Measurements from ENCODE around the gene INMT.

DNA sequence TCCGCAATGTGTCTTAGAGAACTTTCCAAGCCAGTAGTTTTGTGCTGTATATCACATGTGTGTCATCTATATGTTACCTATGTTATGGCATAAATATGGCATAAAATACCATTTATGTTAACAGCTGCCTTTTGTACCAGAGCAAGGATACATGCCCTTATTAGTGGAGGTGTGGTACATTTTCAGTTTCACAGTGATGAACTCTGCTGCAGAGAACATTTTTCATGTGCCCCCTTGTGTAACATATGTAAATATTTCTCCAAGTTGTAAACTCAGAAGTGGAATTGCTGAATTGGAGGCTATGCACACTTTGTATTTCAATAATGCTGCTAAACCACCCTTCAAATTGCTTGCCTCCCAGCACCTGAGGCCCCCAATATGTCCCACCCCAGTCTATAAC lies 37.8 kb upstream of the INMT start:
- TF ChIP-seq ZNF19 (tag by site-specific recombination; IDR thresholded peaks at IDR 0.05; ENCODE audit: low read depth) (no peak), ZBTB17 (tag by site-specific recombination; IDR thresholded peaks at IDR 0.05) (no peak), ZNF274 (IDR thresholded peaks at IDR 0.05; ENCODE audit: low read length) (no peak), ZNF274 (tag by site-specific recombination; IDR thresholded peaks at IDR 0.05; ENCODE audit: borderline replicate concordance) (no peak), TCF7L2 (IDR thresholded peaks at IDR 0.05; ENCODE audit: borderline replicate concordance, low read depth, low read length) (no peak), ZNF433 (tag by site-specific recombination; IDR thresholded peaks at IDR 0.05; ENCODE audit: low read depth) (no peak), ZBTB26 (tag by site-specific recombination; optimal IDR thresholded peaks at IDR 0.05) (no peak), ELK4 (IDR thresholded peaks at IDR 0.05; ENCODE audit: borderline replicate concordance, low read depth, low read length) (no peak)
- TF ChIP-seq, protein P1, sequence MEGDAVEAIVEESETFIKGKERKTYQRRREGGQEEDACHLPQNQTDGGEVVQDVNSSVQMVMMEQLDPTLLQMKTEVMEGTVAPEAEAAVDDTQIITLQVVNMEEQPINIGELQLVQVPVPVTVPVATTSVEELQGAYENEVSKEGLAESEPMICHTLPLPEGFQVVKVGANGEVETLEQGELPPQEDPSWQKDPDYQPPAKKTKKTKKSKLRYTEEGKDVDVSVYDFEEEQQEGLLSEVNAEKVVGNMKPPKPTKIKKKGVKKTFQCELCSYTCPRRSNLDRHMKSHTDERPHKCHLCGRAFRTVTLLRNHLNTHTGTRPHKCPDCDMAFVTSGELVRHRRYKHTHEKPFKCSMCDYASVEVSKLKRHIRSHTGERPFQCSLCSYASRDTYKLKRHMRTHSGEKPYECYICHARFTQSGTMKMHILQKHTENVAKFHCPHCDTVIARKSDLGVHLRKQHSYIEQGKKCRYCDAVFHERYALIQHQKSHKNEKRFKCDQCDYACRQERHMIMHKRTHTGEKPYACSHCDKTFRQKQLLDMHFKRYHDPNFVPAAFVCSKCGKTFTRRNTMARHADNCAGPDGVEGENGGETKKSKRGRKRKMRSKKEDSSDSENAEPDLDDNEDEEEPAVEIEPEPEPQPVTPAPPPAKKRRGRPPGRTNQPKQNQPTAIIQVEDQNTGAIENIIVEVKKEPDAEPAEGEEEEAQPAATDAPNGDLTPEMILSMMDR (tag by site-specific recombination; IDR thresholded peaks at IDR 0.05), result no peak

Measured in HEK293 (cell line).